Naive thymus-derived CD8-positive, alpha-beta T cell (primary cell): Measurements from ENCODE around the gene DICER1. TPM values are rescaled to one million over a fixed set of nuclear protein-coding genes. Genes with fewer than 3 reads are reported as not detected.
A peak's percentile ranks its signal among the peaks of the same experiment; 100 is the strongest.

Experiments
- ATAC-seq, 2 donors: fragments of 150-1000 bp; cut with Tn5 transposase in 1 of 2; sonication (Bioruptor Pico), chemical (Tn5 transposase) in 1 of 2; 1 replicate in 1 of 2; 2 replicates in 1 of 2; pipeline ENCODE4 v1.10.0; 2021; ENCODE audit warnings: mild to moderate bottlenecking in 2 of 2, moderate library complexity in 2 of 2
- POLR2A ChIA-PET: fragments of 350-600 bp; sonication (Branson Sonifier 250); formaldehyde crosslinking; loops from one replicate; lab custom pipeline; 2021; ENCODE audit warnings: antibody characterized with exemption; lab: Charles Lee
- DNase-seq, 10 donors: peaks; one replicate each; pipeline versions ENCODE4 v3.0.0 to v3.0.0-alpha.2; 2020 to 2022
- H3K27ac Mint-ChIP-seq, 10 donors: one replicate each; pipeline ENCODE4 v1.8.0; 2020 to 2022; ENCODE audit warnings: mild to moderate bottlenecking in 10 of 10, mixed read lengths in 10 of 10, moderate library complexity in 4 of 10, inconsistent platforms in 1 of 10
- H3K27me3 Mint-ChIP-seq, 5 donors: one replicate each; pipeline ENCODE4 v1.8.0; 2021 to 2022; ENCODE audit warnings: mixed read lengths in 5 of 5
- H3K36me3 Mint-ChIP-seq, 3 donors: one replicate each; pipeline ENCODE4 v1.8.0; 2020 to 2022; ENCODE audit warnings: mixed read lengths in 3 of 3, mild to moderate bottlenecking in 2 of 3, inconsistent platforms in 1 of 3
- H3K4me1 Mint-ChIP-seq, 4 donors: one replicate each; pipeline ENCODE4 v1.8.0; 2021 to 2022; ENCODE audit warnings: mixed read lengths in 4 of 4
- H3K4me3 Mint-ChIP-seq, 10 donors: one replicate each; pipeline ENCODE4 v1.8.0; 2020 to 2022; ENCODE audit warnings: mild to moderate bottlenecking in 10 of 10, mixed read lengths in 10 of 10, moderate library complexity in 6 of 10, inconsistent platforms in 1 of 10
- H3K9me3 Mint-ChIP-seq, 9 donors: one replicate each; pipeline ENCODE4 v1.8.0; 2020 to 2022; ENCODE audit warnings: mixed read lengths in 9 of 9, mild to moderate bottlenecking in 3 of 9, inconsistent platforms in 1 of 9, moderate library complexity in 1 of 9
- polyA plus RNA-seq, 3 donors: library from polyadenylated mRNA; unstranded; fragments of 300-500 nt; fragmentation: Illumina TruSeq; gene quantifications; one replicate each; pipeline ENCODE4 v1.2.3, GENCODE V29; 2021
- total RNA-seq, 8 experiments: library from RNA in 2 of 8; stranded (reverse) in 2 of 8; gene quantifications; one replicate each; pipeline ENCODE4 v1.2.3 and lab custom pipeline; 2021 to 2026

DICER1 gene
- total and polyA plus RNA-seq, 5 experiments from 2014 or later, result 9.4 to 68.2 (median 10.1) TPM

GRCh38 chr14:95127531-95127911 is 29.8 kb downstream of the DICER1 start:
- no peaks in the 10 kb centered on the region for H3K9me3 Mint-ChIP-seq
- no peak overlapping the region for H3K4me3 Mint-ChIP-seq
- H3K27me3 Mint-ChIP-seq, result no peaks in the 10 kb centered on the region
- peaks cover 10 to 24% (median 13%) of the 10 kb centered on the region in 4 donors for H3K4me1 Mint-ChIP-seq
- peaks cover 0 to 90% (median 32%) of the 10 kb centered on the region in 3 donors for H3K36me3 Mint-ChIP-seq
- POLR2A ChIA-PET, result no interaction called here
- no peak for ATAC-seq
- H3K27ac Mint-ChIP-seq, result peak overlapping the region in 2 of 10 donors; percentile 17 to 46
- DNase-seq, result no peak

- H3K27me3 Mint-ChIP-seq, result no peaks in the 10 kb centered on the region
- no peak for ATAC-seq
- H3K4me1 Mint-ChIP-seq, result peaks cover 12 to 23% (median 14%) of the 10 kb centered on the region in 4 donors
- H3K9me3 Mint-ChIP-seq, result no peaks in the 10 kb centered on the region
- H3K4me3 Mint-ChIP-seq, result no peak overlapping the region
- no peak for DNase-seq
- H3K36me3 Mint-ChIP-seq, result peaks cover 0 to 90% (median 35%) of the 10 kb centered on the region in 3 donors
- H3K27ac Mint-ChIP-seq, result peak overlapping the region in 1 of 10 donors; percentile 27
- POLR2A ChIA-PET, result no interaction called here
These were observed 30.3 kb downstream of the DICER1 start for GRCh38 chr14:95126906-95127530.

GRCh38 chr14:95125915-95126314 is 31.4 kb downstream of the DICER1 start:
- ATAC-seq (no peak), DNase-seq (no peak)
- H3K27ac Mint-ChIP-seq, result peak overlapping the region in 4 of 10 donors; percentile 59 to 84 (median 68)
- H3K27me3 Mint-ChIP-seq, result no peaks in the 10 kb centered on the region
- POLR2A ChIA-PET, result no interaction called here
- no peak overlapping the region for H3K4me3 Mint-ChIP-seq
- H3K36me3 Mint-ChIP-seq, result peaks cover 0 to 86% (median 28%) of the 10 kb centered on the region in 3 donors
- H3K4me1 Mint-ChIP-seq, result peaks cover 12 to 22% (median 15%) of the 10 kb centered on the region in 4 donors
- no peaks in the 10 kb centered on the region for H3K9me3 Mint-ChIP-seq

GRCh38 chr14:95125221-95125620 is 32.1 kb downstream of the DICER1 start:
- ATAC-seq (no peak), DNase-seq (no peak)
- Mint-ChIP-seq H3K4me1 (peaks cover 12 to 24% (median 19%) of the 10 kb centered on the region in 4 donors), H3K27me3 (no peaks in the 10 kb centered on the region), H3K4me3 (no peak overlapping the region), H3K9me3 (no peaks in the 10 kb centered on the region), H3K27ac (peak overlapping the region in 3 of 10 donors; percentile 17 to 39 (median 33)), H3K36me3 (peaks cover 0 to 85% (median 28%) of the 10 kb centered on the region in 3 donors)
- POLR2A ChIA-PET, result no interaction called here

- no peaks in the 10 kb centered on the region for H3K27me3 Mint-ChIP-seq
- peaks cover 0 to 85% (median 25%) of the 10 kb centered on the region in 3 donors for H3K36me3 Mint-ChIP-seq
- H3K4me1 Mint-ChIP-seq, result peaks cover 8 to 21% (median 16%) of the 10 kb centered on the region in 4 donors
- H3K9me3 Mint-ChIP-seq, result no peaks in the 10 kb centered on the region
- peak overlapping the region in 3 of 10 donors; percentile 8 to 61 (median 11) for H3K27ac Mint-ChIP-seq
- no peak overlapping the region for H3K4me3 Mint-ChIP-seq
- ATAC-seq, result no peak
- DNase-seq, result no peak
- POLR2A ChIA-PET, result no interaction called here
These were observed 33.3 kb downstream of the DICER1 start for GRCh38 chr14:95123891-95124579.

- ATAC-seq, result no peak
- peaks cover 0 to 81% (median 29%) of the 10 kb centered on the region in 3 donors for H3K36me3 Mint-ChIP-seq
- H3K9me3 Mint-ChIP-seq, result no peaks in the 10 kb centered on the region
- H3K27me3 Mint-ChIP-seq, result no peaks in the 10 kb centered on the region
- peak overlapping the region in 5 of 10 donors; percentile 6 to 76 (median 46) for H3K27ac Mint-ChIP-seq
- DNase-seq, result no peak
- H3K4me3 Mint-ChIP-seq, result no peak overlapping the region
- POLR2A ChIA-PET, result no interaction called here
- peaks cover 0 to 13% (median 9%) of the 10 kb centered on the region in 4 donors for H3K4me1 Mint-ChIP-seq
These were observed 34.7 kb downstream of the DICER1 start for GRCh38 chr14:95122621-95122945.

- Mint-ChIP-seq H3K9me3 (no peaks in the 10 kb centered on the region), H3K27ac (peak overlapping the region in 6 of 10 donors; percentile 6 to 76 (median 41)), H3K4me3 (no peak overlapping the region), H3K4me1 (peaks cover 0 to 13% (median 8%) of the 10 kb centered on the region in 4 donors), H3K27me3 (no peaks in the 10 kb centered on the region), H3K36me3 (peaks cover 0 to 84% (median 29%) of the 10 kb centered on the region in 3 donors)
- no peak for ATAC-seq
- POLR2A ChIA-PET, result no interaction called here
- DNase-seq, result no peak
These were observed 35.3 kb downstream of the DICER1 start for GRCh38 chr14:95121911-95122620.

- no peak overlapping the region for H3K4me3 Mint-ChIP-seq
- H3K9me3 Mint-ChIP-seq, result no peaks in the 10 kb centered on the region
- H3K27ac Mint-ChIP-seq, result peak overlapping the region in 2 of 10 donors; percentile 4 to 18
- no peak for DNase-seq
- H3K36me3 Mint-ChIP-seq, result peaks cover 8 to 84% (median 35%) of the 10 kb centered on the region in 3 donors
- POLR2A ChIA-PET, result no interaction called here
- no peak for ATAC-seq
- peaks cover 0 to 13% (median 6%) of the 10 kb centered on the region in 4 donors for H3K4me1 Mint-ChIP-seq
- no peaks in the 10 kb centered on the region for H3K27me3 Mint-ChIP-seq
These were observed 38.0 kb downstream of the DICER1 start for GRCh38 chr14:95119336-95119735.

- ATAC-seq, result no peak
- H3K27ac Mint-ChIP-seq, result peak overlapping the region in 4 of 10 donors; percentile 41 to 63 (median 52)
- POLR2A ChIA-PET, result no interaction called here
These were observed 39.2 kb downstream of the DICER1 start for GRCh38 chr14:95117937-95118721.

GRCh38 chr14:95113476-95113875 is 43.9 kb downstream of the DICER1 start:
- POLR2A ChIA-PET, result no interaction called here
- Mint-ChIP-seq H3K9me3 (no peaks in the 10 kb centered on the region), H3K36me3 (peaks cover 13 to 90% (median 22%) of the 10 kb centered on the region in 3 donors), H3K4me3 (no peak overlapping the region), H3K27me3 (no peaks in the 10 kb centered on the region), H3K27ac (peak overlapping the region in 5 of 10 donors; percentile 24 to 80 (median 75)), H3K4me1 (peaks cover 0 to 10% (median 3%) of the 10 kb centered on the region in 4 donors)
- no peak for ATAC-seq
- no peak for DNase-seq

More at GRCh38 chr14:95117937-95118721, 39.2 kb downstream of the DICER1 start:
- Mint-ChIP-seq H3K9me3 (no peaks in the 10 kb centered on the region), H3K4me3 (no peak overlapping the region), H3K36me3 (peaks cover 8 to 84% (median 25%) of the 10 kb centered on the region in 3 donors), H3K4me1 (peaks cover 0 to 18% (median 7%) of the 10 kb centered on the region in 4 donors), H3K27me3 (no peaks in the 10 kb centered on the region)
- no peak for DNase-seq

- ATAC-seq, result no peak
- no peaks in the 10 kb centered on the region for H3K9me3 Mint-ChIP-seq
These were observed 45.7 kb downstream of the DICER1 start for GRCh38 chr14:95111507-95112164.

More at GRCh38 chr14:95111507-95112164, 45.7 kb downstream of the DICER1 start:
- DNase-seq, result no peak
- Mint-ChIP-seq H3K4me1 (peaks cover 0 to 8% (median 2%) of the 10 kb centered on the region in 4 donors), H3K36me3 (peaks cover 17 to 93% (median 23%) of the 10 kb centered on the region in 3 donors), H3K4me3 (no peak overlapping the region), H3K27ac (peak overlapping the region in 1 of 10 donors; percentile 5), H3K27me3 (no peaks in the 10 kb centered on the region)
- POLR2A ChIA-PET, result interaction anchor here (0.8 kb wide), 1 partner anchor 153 kb away, joined by 3 read pairs; no protein-coding TSS in a partner anchor
